M059J (cell line): ENCODE data around the gene NRDE2. TPM values are rescaled to one million over a fixed set of nuclear protein-coding genes. Genes with fewer than 3 reads are reported as not detected.
"Not testable (repeated sequence)": the region's sequence is repeated elsewhere in the genome, so short reads cannot be mapped to it uniquely, and the experiment has no call there.

Experiments used
- DNase-seq: peaks from one replicate; pipeline ENCODE4 v3.0.0-alpha.2; 2012; ENCODE audit warnings: low read depth
- total RNA-seq: library from RNA; depleted of rRNA; stranded (reverse); fragments of >200 nt; shearing (Covaris generic); gene quantifications from 2 replicates; pipeline ENCODE4 v1.2.3, GENCODE V29; 2014; rRNA removed

NRDE2 gene
- total RNA-seq, 1 experiment from 2014 or later: 4.6 TPM

DNA sequence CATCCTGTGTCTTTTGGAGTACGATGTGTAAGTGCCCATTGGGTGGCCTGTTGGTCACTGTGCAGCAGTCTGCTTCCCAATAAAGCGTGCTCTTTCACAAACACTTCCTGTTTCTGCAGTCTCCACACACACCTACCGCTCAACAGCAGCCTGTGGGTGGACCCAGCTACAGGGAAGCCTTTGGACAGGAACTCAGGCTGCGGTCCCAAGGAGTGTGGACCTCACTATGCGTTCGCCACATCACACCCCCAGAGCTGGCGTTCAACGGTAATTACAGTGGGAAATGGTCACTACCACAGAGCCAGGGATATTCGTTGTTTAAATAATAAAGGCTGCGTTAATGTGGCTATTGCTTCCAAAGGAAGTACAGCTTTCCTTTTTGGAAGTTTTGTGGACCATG is 59.2 kb downstream of the NRDE2 start:
- no peak for DNase-seq

DNA sequence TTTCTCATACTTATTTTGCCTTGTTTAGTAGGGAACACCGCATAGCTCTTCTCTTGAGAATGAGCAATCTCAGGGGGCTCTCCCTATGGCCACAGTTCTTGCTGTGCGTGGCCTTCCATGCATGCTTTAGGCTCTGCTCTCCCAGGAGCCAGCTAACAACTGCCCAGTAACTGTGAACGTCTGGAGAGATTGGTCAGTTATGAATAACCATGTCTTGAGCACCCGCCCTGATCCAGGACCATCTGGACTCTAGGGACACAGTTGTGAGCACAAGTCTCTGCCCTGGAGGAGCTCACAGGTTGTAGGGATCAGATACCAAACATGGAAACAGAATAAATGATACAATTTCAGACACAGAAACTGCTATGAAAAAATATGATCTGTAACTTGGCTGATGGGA is 63.3 kb downstream of the NRDE2 start:
- DNase-seq: no peak

DNA sequence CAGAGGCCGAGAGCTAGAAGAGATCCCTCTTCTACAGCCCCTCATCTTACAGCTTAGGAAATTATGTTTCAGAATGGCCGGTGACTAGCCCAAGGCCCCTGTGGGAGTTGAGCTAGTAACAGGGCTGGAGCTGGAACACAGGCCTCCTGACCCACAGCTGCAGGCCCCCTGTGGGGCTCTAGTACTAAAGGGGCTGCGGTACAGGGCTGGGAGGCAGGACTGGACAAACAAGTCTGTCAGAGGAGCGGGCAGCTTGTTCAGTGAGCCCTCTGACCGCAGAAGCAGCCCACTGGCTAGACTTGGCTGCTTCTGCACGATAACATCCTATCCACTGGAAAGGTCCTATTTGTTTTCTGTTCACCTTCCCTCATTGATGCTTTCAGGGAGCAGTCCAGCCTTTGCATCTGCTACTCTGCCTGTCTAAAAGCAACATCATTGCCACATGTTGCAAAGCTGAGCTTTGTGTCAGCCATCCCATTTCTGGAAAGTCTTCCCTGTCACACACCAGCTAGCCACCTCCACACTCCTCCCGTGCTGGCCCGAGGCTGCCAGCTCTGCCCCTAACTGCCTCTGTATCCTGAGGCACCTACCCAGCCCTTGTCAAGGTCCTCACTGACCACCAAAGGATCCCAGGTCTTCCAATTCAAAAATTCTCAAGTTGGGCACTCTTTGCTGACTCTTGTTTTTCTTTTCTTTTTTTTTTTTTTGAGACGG is 65.1 kb downstream of the NRDE2 start:
- no peak for DNase-seq

DNA sequence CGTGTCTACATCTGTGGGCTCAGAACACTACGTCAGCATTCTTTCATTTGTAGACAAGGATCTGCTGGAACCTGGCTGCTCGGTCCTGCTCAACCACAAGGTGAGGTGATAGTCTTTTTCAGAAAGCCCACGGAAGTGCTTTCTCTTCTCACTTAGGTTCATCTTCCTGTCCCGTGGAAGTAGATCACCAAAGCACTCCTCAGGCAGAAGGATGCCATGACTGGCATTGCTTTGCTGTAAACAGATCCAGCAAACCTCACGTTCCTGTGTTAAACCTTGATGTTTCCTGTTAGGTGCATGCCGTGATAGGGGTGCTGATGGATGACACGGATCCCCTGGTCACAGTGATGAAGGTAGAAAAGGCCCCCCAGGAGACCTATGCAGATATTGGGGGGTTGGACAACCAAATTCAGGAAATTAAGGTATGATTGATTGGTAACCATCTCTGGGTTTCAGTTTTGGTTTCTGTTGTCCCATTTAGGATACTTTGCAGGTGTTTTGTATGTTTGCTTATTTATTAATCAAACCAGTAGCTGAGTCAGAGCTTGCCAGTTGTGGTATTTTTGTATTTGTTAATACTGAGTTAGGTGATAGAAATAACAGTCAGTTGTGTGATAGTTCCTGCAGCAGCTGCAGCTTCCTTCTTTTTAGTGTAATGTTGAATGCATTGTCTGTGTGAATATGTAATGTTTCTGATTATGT is 67.8 kb downstream of the NRDE2 start:
- no peak for DNase-seq

DNA sequence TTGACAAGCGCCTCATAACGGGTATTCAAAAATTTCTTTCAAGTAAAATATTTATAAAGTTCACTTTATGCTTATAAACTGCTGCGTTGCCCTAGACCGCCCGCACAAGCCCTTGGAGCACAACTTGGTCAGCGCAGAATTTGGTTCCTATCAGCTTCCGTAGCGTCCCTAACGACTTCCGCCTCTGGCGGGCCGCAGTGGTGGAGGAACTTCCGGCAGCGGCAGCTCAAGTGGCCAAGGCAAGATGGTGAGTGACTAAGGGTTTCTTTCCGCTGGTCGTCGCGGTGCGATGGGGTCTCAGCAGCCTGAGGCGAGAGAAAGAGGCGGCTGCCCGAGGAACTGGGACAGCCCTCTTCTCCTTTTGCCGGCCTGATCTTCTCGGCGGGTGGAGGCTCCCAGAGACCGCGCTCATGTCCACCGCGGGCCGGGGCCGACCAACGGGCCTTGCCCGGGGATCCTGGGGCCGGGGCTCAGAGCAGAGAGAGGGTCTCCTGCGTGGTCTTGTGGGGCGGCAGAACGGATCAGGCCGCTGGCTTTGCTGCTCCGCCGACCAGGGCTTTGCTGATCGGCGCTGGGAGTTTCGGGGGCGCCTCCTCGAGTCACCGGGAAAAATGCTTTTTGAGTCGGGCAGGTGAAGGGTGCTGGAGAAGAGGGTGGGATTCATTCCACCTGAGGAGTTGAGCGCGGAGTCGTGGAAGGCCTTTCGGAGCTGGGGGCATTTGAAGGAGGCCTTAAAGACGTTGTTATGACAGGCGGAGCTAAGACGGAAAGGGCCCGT is 75.2 kb downstream of the NRDE2 start, which contains the start of gene PSMC1:
Gene PSMC1, plus strand, starts transcription at position 200 of the 778 bp plus-strand sequence. Its CDS starts 45 bp downstream, at position 245.
- DNase-seq: peak; percentile 87

DNA sequence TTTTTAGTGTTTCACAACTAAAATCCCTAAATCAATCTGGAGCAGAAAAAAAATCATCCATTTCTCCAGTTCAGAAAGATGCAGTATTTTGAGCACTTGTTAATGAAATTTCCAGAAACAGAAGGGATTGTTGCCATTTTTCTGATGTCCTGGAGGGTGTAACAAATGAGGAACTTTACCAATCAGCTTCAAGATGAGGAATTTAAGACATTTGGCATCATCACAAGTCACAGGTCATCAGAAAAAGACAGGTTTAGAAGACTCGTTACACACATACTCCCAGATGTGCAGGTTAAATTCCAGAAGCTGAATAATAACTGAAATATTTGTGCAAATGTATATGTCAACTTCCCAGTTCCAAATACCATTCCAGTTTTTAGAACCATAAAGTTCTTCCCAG is 75.9 kb downstream of the NRDE2 start:
- no peak for DNase-seq

DNA sequence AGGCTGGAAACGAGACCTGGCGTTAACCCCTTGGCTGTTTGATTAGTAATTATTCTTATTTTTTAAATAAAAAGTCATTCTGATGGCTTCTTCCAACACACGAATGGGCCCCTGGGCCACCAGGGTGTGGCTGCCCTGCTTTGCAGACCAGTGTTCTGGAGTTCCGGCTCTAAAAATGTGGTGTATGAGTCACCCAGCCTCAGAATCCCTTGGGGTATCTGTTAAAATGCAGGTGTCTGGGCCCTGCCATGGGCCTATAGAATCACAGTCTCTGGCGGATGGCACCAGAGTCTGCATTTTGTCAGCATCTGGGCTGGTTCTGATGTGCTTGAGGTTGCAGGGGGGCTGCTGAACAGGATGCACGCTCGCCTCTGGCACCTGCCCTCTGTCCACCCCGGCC is 77.9 kb downstream of the NRDE2 start:
- no peak for DNase-seq

DNA sequence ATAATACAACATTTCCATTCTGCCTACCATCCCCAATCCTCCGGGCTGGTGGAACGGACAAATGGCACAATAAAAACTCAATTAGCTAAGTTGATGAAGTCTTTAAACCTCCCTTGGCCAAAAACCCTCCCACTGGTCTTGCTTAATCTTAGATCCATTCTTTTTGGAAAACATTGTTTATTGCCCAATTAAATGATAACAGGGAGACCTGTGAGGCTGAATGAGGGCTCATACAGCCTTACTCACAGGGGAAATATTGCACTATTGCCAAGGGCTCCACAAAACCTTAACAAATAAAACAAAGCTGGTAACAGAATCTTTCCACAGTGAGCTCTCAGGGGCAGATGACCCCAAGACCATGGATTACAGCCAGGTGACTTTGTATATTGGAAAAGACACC is 83.1 kb downstream of the NRDE2 start:
- DNase-seq: no peak

DNA sequence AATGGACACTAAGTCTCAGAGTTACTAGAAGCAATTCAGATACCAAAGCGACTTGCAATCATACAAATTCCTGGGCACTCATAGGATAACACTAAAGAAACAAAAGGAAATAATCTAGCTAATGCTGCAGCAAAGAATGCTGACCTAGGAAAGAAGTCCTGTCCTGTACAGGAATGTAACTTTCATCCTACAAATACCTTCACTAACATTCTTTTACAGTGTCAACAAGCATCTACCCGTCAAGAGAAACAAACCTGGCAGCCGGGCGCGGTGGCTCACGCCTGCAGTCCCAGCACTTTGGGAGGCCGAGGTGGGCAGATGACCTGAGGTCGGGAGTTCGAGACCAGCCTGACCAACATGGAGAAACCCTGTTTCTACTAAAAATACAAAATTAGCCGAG is 84.3 kb downstream of the NRDE2 start:
- DNase-seq: not testable (repeated sequence)

DNA sequence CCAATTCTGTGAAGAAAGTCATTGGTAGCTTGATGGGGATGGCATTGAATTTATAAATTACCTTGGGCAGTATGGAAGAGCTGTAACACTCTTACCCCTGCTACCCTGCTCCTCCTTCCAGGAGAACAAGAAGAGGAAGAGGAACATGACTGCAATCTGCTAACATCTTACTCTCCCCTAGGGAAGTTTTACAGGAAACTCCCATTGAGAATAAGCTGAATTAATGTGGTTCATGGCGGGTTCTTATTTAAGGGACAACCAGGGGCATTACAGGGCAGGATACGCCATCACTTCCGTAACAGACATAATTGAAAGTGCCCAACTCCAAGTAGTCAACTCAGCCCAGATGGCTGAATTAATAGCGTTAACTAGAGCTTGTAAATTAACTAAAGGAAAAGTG is 84.8 kb downstream of the NRDE2 start:
- DNase-seq: no peak

DNA sequence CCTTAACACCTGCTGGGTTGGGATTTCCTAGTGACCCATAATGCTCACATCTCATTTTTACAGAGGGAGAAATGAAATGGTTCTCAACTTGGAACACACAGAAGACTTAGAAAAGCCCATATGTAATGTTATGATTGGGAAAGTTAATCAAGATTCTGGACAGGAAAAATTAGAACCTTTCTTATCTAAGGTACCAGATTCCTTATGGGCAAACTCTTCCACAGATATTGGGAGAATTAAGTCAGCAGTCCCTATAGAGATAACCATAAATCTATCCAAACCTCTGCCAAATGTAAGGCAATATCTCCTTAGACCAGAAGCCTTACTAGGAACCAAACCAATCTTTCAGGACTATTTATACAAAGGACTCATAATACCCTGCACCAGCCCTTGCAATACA is 89.3 kb downstream of the NRDE2 start:
- no peak for DNase-seq

DNA sequence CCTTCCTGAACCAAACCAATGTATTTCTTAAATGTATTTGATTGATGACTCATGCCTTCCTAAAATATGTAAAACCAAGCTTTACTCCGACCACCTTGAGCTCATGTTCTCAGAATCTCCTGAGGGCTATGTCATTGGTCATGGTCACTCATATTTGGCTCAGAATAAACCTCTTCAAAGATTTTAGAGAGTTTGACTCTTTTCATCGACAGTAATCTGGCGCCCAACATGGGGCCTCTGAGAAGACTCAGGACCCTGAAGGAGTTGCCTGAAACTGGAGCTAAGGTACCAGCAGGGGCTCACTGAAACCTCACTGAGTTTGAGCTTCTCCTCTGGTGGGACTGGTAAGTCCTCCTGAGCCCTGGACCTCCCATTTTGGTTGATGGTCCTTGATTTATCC is 92.6 kb downstream of the NRDE2 start:
- no peak for DNase-seq

DNA sequence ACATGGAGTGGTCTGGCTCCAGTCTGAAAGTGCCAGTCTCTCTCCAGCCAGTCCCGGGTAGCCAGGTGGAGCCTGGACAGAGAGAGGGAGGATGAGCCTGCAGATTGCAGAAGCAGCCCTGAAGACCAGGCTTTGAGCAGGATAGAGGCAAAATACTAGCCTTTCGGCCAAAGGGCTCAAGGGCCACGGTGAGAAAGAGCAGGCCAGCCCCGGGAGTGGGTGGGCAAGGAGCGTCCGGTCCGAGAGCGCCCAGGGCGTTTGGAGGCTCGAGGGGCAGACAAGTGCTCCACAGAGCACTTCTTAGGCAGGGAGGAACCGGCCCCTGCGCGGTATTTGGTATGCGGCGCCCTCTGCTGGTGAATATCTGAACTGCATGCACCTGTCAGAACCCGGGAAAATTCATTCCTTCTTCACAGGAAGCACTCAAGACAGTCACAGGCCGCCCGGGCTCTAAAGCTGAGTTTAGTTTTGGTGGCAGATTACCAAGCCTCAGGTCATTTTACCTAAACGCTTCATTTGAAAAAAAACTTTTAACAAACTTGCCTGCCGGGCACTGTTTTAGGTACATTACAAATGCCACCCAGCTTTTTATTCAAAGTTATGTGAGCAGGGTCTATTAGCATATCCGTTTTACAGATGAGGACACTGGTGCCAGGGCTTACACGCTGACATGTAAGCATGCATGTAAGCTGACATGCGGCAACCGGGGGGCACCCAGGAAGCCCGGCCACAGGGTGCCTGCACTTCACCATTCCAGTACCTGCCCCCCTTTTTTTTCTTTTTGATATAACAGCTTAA is 96.4 kb downstream of the NRDE2 start:
- peak; percentile 39 for DNase-seq

DNA sequence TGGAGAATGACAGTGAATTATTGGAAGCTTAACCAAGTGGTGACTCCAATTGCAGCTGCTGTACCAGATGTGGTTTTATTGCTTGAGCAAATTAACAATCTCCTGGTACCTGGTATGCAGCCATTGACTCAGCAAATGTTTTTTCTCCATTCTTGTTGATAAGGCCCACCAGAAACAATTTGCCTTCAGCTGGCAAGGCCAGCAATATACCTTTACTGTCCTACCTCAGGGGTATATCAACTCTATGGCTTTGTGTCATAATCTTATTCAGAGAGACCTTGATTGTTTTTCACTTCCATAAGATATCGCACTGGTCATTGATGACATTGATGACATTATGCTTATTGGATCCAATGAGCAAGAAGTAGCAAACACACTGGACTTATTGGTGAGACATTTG is 101.8 kb downstream of the NRDE2 start:
- DNase-seq: not testable (repeated sequence)

DNA sequence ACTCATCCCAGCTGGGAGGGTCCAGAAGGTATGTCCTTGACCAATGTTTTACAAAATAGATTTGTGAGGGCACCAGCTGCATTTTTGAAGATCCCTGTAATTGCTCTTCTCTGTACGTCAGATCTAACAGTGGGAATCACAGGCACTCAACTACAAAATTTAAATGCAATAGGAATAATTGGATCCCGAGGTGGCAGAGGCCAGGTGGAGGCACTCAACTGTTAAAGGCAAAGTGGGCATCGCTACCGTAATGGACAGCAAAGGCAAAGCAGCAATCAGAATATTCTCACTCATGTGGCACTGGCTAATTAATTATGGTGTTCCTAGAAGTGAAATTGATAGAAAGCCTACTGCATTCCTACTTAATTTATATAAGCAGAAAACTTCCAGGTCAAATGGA is 103.3 kb downstream of the NRDE2 start:
- no peak for DNase-seq

Other genes starting within 250 kb of the NRDE2 start
- gene PSMC1, start 75.4 kb downstream of the NRDE2 start, total RNA-seq: 161 and 233 TPM in 2 replicates
- gene CALM1, start 65.1 kb upstream of the NRDE2 start, total RNA-seq: 184 and 291 TPM in 2 replicates